GM19395 (cell line): ENCODE results near the gene CCL22.
"Not testable (repeated sequence)": the region's sequence is repeated elsewhere in the genome, so short reads cannot be mapped to it uniquely, and the experiment has no call there.

Source experiments
- ATAC-seq: cut with Tn5 transposase; IDR thresholded peaks from one replicate; pipeline ENCODE4 v1.9.1; 2021; ENCODE audit warnings: mild to moderate bottlenecking, moderate library complexity; ENCODE audit not compliant: unreplicated experiment

CCL22 gene

DNA sequence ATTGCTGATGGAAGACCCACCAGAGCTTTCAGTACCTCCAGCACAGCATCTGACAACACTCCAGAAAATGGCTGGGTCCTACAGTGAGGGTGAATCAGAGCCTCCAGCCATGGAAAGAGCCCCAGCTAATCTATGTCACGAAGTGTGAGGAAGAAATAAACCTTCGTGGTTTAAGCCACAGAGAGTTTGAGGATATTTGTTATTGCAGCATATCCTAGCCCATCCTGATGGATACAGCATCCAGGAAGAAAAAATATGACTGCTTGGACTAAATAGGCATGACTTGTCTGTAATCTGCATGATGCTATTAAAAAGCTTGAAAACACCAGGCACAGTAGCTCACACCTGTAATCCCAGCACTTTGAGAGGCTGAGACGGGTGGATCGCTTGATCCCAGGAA lies 32.7 kb downstream of the CCL22 start:
- no peak for ATAC-seq

GRCh38 chr16:57391708-57392107 lies 33.1 kb downstream of the CCL22 start:
- no peak for ATAC-seq

DNA sequence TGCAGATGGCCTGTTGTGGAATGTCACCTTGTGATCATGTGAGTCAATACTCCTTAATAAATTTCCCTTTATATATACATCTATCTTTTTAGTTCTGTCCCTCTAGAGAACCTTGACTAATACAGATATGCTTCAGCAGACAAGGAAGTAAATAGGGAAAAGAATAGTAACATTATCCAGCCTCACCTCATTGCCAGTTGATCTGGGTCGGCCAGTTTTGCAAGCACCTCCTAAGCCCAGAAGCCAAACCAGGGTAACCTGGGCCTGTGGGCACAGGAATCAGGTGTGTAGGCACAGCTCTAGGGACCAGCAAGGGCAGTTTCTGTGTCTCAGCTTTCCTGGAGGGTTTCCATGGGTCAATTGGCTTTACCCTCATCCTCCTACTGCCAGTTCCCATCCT lies 34.1 kb downstream of the CCL22 start:
- ATAC-seq = no peak

DNA sequence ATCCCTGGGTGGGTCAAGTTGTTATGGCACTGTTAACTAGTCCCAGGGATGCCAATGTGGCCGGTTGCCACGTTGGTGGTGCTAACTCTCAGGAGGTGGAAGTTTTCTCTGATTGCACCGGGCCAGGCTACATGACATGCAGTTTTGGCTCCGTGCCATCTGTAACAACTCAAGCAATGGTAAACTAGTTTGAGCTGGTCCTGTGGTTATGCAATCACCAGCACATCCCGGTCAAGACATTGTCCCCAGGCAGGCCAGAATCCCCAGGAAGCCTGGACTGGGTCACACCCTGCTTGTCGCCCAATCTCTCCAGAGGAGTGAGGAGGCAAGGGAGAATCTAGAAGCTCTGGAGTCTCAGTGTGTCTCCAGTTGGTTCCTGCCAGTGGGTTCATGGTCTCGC lies 35.9 kb downstream of the CCL22 start:
- no peak for ATAC-seq

GRCh38 chr16:57395026-57395425 lies 36.4 kb downstream of the CCL22 start:
- ATAC-seq = no peak

GRCh38 chr16:57396786-57397185 lies 38.2 kb downstream of the CCL22 start:
- no peak for ATAC-seq

GRCh38 chr16:57397493-57397892 lies 38.9 kb downstream of the CCL22 start:
- ATAC-seq = not testable (repeated sequence)

DNA sequence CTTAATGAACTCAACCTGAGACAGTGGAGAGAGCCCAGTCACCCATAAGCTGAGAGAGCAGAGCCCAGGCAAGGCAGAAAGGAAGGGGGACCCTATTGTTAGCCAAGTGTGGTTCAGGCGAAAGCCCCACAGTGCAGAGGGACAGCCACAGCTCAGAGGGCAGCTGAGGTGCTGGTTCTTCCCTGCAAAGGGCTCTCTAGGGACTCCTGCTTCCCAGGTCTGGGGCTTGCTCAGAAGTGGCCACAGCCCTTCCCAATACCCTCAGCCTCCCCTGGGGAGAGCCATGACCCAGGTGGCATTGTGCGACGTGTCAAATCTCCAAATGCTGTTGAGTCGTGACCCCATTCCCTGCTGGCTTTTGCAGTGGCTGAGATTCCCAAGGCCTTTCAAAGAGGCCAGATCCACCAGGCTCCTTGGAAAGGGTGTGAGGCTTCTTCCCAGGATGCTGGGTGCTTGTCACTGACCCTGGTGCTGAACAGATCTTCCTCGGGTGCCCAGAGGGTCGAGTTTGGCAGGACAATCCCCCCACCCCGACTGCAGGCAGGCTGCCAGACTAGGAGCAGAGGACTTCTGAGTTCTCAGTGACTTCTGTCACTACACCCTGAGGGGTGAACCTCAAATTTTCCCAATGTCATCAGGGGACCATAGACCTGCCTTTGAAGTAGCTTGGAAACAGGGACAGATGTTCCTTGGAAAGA lies 43.5 kb downstream of the CCL22 start:
- ATAC-seq = no peak

DNA sequence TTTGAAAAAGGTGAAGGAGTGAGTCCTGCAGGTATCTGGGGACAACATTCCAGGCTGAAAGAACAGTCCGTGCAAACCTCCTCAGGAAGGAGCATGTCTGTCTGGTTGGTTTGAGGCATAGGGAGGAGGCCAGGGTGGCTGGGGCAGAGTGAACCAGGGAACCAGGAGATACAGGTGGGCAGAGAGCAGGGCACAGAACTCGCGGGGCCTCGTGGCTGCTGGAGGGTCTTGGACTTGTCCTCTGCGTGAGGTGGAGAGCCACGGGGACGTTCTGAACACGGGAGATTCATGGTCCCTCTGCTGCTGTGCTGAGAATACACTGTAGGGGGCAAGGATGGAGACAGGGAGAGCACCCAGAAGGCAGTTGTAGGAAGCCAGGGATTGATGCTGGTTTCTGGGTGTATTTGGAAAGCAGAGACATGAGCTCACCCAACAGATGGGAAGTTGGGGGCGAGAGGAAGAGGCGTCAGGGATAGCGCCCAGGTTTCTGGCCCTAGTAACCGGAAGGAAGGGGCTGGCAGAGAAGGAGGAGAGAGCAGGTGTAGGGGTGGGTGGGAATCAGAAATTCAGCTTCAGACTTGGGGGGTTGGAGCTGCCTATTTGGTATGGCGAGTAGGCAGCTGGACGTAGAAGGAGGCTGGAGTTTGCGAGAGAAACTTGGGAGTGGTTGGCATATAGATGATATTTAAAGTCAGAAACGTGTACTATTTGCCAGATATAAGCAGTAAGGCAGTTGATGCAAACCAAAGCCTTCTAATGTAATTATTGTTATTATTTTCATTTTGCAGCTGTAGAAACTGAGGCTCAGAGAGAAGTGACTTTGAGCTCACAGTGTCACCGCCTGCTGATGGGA lies 45.6 kb downstream of the CCL22 start, which contains the start of gene CCL17:
TSS of gene CCL17 (plus strand) at position 803 of the 853 bp plus-strand sequence. CDS start 9,166 bp downstream, outside the sequence.
- ATAC-seq = no peak

DNA sequence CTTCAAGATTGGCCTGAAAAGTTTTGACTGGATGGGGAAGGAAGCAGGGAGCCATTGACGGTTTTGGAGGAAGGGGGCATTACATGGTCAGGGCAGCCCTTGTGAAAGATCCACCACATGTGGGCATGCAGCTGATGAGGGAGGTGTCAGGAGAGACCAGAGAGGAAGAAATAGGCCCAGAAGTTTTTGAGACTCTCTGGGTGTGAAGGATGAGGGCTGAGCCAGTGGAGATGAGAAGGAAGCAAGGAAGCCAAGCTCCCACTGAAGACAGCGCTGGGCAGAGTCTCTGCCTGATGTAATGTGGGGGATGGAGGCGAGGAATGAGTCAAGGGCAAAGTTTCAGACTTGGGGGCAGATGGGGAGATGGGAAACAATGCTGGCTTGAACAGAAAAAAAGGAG lies 46.5 kb downstream of the CCL22 start:
- no peak for ATAC-seq

- no peak for ATAC-seq
These were observed 48.3 kb downstream of the CCL22 start for GRCh38 chr16:57406881-57407280.

DNA sequence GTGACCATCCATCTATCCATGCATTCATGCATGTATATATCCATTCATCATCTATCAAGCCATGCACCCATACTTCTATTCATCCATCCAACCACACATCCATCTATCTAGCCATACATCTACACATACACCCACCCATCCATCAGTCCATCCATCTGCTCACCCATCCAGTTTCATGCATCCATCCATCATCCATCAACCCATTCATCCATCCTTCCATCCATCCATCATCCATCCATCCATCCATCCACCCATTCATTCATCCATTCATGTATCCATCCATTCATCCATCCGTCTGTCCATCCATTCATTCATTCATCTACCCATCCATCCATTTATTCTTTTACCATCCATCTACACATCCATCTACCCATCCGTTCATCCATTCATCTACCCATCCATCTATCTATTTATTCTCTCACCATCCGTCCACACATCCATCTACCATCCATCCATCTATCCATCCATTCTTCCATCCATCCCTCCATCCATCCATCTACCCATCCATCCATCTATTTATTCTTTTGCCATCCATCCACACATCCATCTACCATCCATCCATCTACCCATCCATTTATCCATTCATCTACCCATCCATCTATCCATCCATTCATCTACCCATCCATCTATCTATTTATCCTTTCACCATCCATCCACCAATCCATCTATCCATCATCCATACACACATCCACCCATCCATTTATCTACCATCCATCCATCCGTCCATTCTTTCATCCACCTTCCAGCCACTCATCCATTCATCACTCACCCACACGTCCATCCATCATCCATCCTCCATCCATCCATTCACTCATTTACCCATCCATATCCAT lies 49.2 kb downstream of the CCL22 start:
- ATAC-seq = no peak

DNA sequence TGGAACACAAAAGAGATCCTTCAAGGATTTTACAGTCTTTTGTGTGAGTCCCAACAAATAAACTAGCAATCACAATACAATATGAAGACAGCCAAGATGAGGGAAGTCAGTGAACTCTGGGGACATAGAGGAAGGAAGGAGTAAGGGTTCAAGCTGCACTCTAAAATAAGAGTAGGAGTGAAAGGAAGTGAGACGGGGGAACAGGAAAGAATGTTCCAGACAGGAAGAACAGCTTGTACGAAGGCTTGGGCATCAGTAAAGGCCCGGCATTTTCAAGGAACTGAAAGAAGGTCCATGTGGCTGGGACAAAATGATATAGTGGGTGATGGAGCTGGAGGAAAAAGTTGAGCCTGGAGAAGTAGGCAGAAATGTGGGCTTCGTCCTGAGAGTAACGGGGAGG lies 50.5 kb downstream of the CCL22 start:
- no peak for ATAC-seq

- no peak for ATAC-seq
These were observed 51.4 kb downstream of the CCL22 start for GRCh38 chr16:57409870-57410587.

- no peak for ATAC-seq
These were observed 52.9 kb downstream of the CCL22 start for GRCh38 chr16:57411362-57411976.

GRCh38 chr16:57412584-57412983 lies 54.0 kb downstream of the CCL22 start:
- no peak for ATAC-seq

- peak; percentile 75 for ATAC-seq
These were observed 54.7 kb downstream of the CCL22 start for GRCh38 chr16:57413301-57413730.

DNA sequence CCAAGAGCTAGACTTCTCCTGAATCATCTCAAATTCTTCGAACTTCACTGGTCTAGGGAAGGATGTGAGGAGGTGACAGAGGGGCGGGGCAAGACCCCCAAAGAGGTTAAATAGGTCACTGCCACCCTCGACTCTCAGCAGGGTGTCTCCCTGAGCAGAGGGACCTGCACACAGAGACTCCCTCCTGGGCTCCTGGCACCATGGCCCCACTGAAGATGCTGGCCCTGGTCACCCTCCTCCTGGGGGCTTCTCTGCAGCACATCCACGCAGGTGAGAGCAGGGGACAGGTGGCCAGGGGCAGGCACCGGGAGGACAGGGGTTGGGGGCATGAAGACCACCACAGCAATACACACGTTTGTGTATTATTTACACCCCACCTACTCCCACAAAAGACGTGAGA lies 55.1 kb downstream of the CCL22 start:
- peak; percentile 7 for ATAC-seq
